Measurements from ENCODE around the gene PIAS1. TPM values are rescaled to one million over a fixed set of nuclear protein-coding genes. Genes with fewer than 3 reads are reported as not detected.

The PIAS1 gene
- total RNA-seq, 4 donors from 2014 or later = 26.2 to 68.4 (median 53.1) TPM

GRCh38 chr15:68085052-68085451 lies 30.9 kb downstream of the PIAS1 start:
- Histone ChIP-seq H3K4me1 (peaks cover 36 to 62% (median 58%) of the 10 kb centered on the region in 4 donors), H3K36me3 (peaks cover 0 to 17% (median 8%) of the 10 kb centered on the region in 4 donors), H3K9me3 (no peaks in the 10 kb centered on the region), H3K27ac (replicated peaks in 1 of 4) (no peak overlapping the region), H3K27me3 (no peaks in the 10 kb centered on the region), H3K4me3 (no peak overlapping the region)
- intact Hi-C loops (cut with DNase I) = no loop called here
- no peak for TF ChIP-seq POLR2A (IDR thresholded peaks at IDR 0.05; ENCODE audit: low read depth)
- 92% methylated on average over 1 of the region's 1 CpG for WGBS
- DNase-seq (ENCODE audit: extremely low spot score) = no peak

DNA sequence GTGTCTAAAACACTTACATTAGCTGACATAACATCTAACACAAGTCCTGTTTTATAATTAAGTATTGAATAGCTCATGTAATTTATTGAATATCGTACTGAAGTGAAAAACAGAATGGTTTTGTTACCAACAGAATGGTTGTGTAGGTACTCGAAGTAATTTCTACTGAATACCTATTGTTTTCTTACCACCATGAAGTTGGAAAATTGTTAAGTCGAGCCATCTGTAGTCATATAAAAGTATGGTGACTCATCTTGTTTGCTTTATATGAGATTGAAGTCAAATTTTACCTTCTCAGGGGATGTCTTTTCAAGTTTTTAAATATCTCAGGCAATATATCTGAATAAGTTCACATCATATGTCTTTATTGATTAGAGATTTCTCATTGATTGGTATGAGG lies 37.6 kb downstream of the PIAS1 start:
- no peaks in the 10 kb centered on the region for H3K27me3 ChIP-seq
- intact Hi-C loops (cut with DNase I) = no loop called here
- H3K4me1 ChIP-seq = peaks cover 0 to 35% (median 10%) of the 10 kb centered on the region in 4 donors
- 95% methylated on average over 3 of the region's 3 CpGs for WGBS
- H3K36me3 ChIP-seq = peaks cover 0 to 19% (median 8%) of the 10 kb centered on the region in 4 donors
- no peak for TF ChIP-seq EP300 (IDR thresholded peaks at IDR 0.05)
- no peak overlapping the region for H3K27ac ChIP-seq (replicated peaks in 1 of 4)
- peaks cover 0 to 10% (median 5%) of the 10 kb centered on the region in 4 donors for H3K9me3 ChIP-seq
- no peak overlapping the region for H3K4me3 ChIP-seq
- DNase-seq (ENCODE audit: extremely low spot score) = no peak

- no peak for DNase-seq (ENCODE audit: extremely low spot score)
- Histone ChIP-seq H3K36me3 (peaks cover 0 to 11% (median 2%) of the 10 kb centered on the region in 4 donors), H3K27me3 (no peaks in the 10 kb centered on the region), H3K4me1 (peaks cover 9 to 38% (median 14%) of the 10 kb centered on the region in 4 donors), H3K9me3 (peaks cover 0 to 21% (median 15%) of the 10 kb centered on the region in 4 donors), H3K4me3 (no peak overlapping the region), H3K27ac (replicated peaks in 1 of 4) (no peak overlapping the region)
- TF ChIP-seq EP300 (IDR thresholded peaks at IDR 0.05) (no peak), POLR2AphosphoS5 (IDR thresholded peaks at IDR 0.05) (no peak), POLR2A (IDR thresholded peaks at IDR 0.05; ENCODE audit: low read depth) (no peak)
- TF ChIP-seq, protein P1, sequence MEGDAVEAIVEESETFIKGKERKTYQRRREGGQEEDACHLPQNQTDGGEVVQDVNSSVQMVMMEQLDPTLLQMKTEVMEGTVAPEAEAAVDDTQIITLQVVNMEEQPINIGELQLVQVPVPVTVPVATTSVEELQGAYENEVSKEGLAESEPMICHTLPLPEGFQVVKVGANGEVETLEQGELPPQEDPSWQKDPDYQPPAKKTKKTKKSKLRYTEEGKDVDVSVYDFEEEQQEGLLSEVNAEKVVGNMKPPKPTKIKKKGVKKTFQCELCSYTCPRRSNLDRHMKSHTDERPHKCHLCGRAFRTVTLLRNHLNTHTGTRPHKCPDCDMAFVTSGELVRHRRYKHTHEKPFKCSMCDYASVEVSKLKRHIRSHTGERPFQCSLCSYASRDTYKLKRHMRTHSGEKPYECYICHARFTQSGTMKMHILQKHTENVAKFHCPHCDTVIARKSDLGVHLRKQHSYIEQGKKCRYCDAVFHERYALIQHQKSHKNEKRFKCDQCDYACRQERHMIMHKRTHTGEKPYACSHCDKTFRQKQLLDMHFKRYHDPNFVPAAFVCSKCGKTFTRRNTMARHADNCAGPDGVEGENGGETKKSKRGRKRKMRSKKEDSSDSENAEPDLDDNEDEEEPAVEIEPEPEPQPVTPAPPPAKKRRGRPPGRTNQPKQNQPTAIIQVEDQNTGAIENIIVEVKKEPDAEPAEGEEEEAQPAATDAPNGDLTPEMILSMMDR (IDR thresholded peaks at IDR 0.05) = no peak
- WGBS = 93% methylated on average over 1 of the region's 1 CpG
- intact Hi-C loops (cut with DNase I) = no loop called here
Measured at GRCh38 chr15:68096099-68096498, 42.0 kb downstream of the PIAS1 start.

DNA sequence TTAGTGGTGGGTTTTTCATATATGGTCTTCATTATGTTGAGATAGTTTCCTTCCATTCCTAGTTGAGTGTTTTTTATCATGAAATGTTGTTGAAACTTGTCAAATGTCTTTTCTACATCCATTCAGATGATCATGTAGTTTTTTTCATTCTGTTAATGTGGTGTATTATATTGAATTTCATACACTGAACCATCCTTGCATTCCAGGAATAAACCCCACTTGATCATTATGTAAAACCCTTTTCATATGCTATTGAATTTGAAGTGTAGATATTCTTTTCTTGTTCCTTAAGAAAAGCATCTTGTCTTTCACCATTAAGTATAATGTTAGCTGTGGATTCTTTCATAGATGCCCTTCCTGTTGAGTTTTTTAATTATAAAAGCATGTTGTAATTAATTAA lies 42.9 kb downstream of the PIAS1 start:
- peaks cover 0 to 10% (median 2%) of the 10 kb centered on the region in 4 donors for H3K36me3 ChIP-seq
- intact Hi-C loops (cut with DNase I) = no loop called here
- no peak overlapping the region for H3K4me3 ChIP-seq
- no peak for DNase-seq (ENCODE audit: extremely low spot score)
- no peak overlapping the region for H3K27ac ChIP-seq (replicated peaks in 1 of 4)
- H3K27me3 ChIP-seq = no peaks in the 10 kb centered on the region
- TF ChIP-seq, protein P1 (IDR thresholded peaks at IDR 0.05) = no peak
- TF ChIP-seq POLR2AphosphoS5 (IDR thresholded peaks at IDR 0.05) = no peak
- TF ChIP-seq POLR2A (IDR thresholded peaks at IDR 0.05; ENCODE audit: low read depth) = no peak
- no peak for TF ChIP-seq EP300 (IDR thresholded peaks at IDR 0.05)
- peaks cover 7 to 35% (median 11%) of the 10 kb centered on the region in 4 donors for H3K4me1 ChIP-seq
- peaks cover 0 to 21% (median 15%) of the 10 kb centered on the region in 4 donors for H3K9me3 ChIP-seq

GRCh38 chr15:68098465-68098864 lies 44.4 kb downstream of the PIAS1 start:
- Histone ChIP-seq H3K9me3 (peaks cover 0 to 21% (median 15%) of the 10 kb centered on the region in 4 donors), H3K4me1 (peaks cover 5 to 28% (median 11%) of the 10 kb centered on the region in 4 donors), H3K27me3 (no peaks in the 10 kb centered on the region), H3K36me3 (peaks cover 0 to 9% (median 5%) of the 10 kb centered on the region in 4 donors), H3K27ac (replicated peaks in 1 of 4) (no peak overlapping the region), H3K4me3 (no peak overlapping the region)
- DNase-seq (ENCODE audit: extremely low spot score) = no peak
- WGBS = 79% methylated on average over 1 of the region's 1 CpG
- no peak for TF ChIP-seq POLR2AphosphoS5 (IDR thresholded peaks at IDR 0.05)
- no peak for TF ChIP-seq EP300 (IDR thresholded peaks at IDR 0.05)
- TF ChIP-seq POLR2A (IDR thresholded peaks at IDR 0.05; ENCODE audit: low read depth) = no peak
- TF ChIP-seq, protein P1 (IDR thresholded peaks at IDR 0.05) = no peak
- intact Hi-C loops (cut with DNase I) = no loop called here

- DNase-seq (ENCODE audit: extremely low spot score) = no peak
Measured at GRCh38 chr15:68100194-68100593, 46.1 kb downstream of the PIAS1 start.

More at GRCh38 chr15:68100194-68100593, 46.1 kb downstream of the PIAS1 start:
- H3K9me3 ChIP-seq = peaks cover 0 to 21% (median 15%) of the 10 kb centered on the region in 4 donors
- H3K36me3 ChIP-seq = peaks cover 0 to 15% (median 7%) of the 10 kb centered on the region in 4 donors
- no peak overlapping the region for H3K4me3 ChIP-seq
- H3K27ac ChIP-seq (replicated peaks in 1 of 4) = no peak overlapping the region
- TF ChIP-seq POLR2AphosphoS5 (IDR thresholded peaks at IDR 0.05) = no peak
- TF ChIP-seq EP300 (IDR thresholded peaks at IDR 0.05) = no peak
- no peak for TF ChIP-seq POLR2A (IDR thresholded peaks at IDR 0.05; ENCODE audit: low read depth)
- TF ChIP-seq, protein P1 (IDR thresholded peaks at IDR 0.05) = no peak
- intact Hi-C loops (cut with DNase I) = no loop called here
- H3K4me1 ChIP-seq = peaks cover 0 to 17% (median 9%) of the 10 kb centered on the region in 4 donors
- WGBS = 89% methylated on average over 2 of the region's 2 CpGs
- no peaks in the 10 kb centered on the region for H3K27me3 ChIP-seq
